Fibroblast of mammary gland (primary cell): Measurements from ENCODE around the gene PRIMPOL.
"Not testable (repeated sequence)": the region's sequence is repeated elsewhere in the genome, so short reads cannot be mapped to it uniquely, and the experiment has no call there.

Experiments used
- DNase-seq: peaks from one replicate; pipeline ENCODE4 v3.0.0-alpha.2; 2010; ENCODE audit warnings: low read depth
- H3K4me3 ChIP-seq: 2 replicates; pipeline ENCODE4 v1.5.1; 2011; ENCODE audit warnings: low read depth, mild to moderate bottlenecking, low read length, moderate library complexity; ENCODE audit not compliant: control insufficient read depth
- CTCF ChIP-seq: conservative IDR thresholded peaks from 2 replicates; pipeline ENCODE4 v1.5.1; 2011; ENCODE audit warnings: low read depth, low read length, inconsistent platforms; ENCODE audit not compliant: control insufficient read depth, insufficient read depth

PRIMPOL gene, protein sequence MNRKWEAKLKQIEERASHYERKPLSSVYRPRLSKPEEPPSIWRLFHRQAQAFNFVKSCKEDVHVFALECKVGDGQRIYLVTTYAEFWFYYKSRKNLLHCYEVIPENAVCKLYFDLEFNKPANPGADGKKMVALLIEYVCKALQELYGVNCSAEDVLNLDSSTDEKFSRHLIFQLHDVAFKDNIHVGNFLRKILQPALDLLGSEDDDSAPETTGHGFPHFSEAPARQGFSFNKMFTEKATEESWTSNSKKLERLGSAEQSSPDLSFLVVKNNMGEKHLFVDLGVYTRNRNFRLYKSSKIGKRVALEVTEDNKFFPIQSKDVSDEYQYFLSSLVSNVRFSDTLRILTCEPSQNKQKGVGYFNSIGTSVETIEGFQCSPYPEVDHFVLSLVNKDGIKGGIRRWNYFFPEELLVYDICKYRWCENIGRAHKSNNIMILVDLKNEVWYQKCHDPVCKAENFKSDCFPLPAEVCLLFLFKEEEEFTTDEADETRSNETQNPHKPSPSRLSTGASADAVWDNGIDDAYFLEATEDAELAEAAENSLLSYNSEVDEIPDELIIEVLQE

GRCh38 chr4:184649026-184649970 is at the start of gene PRIMPOL, which contains the start of gene CASP3:
PRIMPOL (plus strand) TSS chr4:184649738; CDS start chr4:184657141, 7,403 bp downstream.
CASP3 (minus strand) TSS chr4:184649447; CDS start chr4:184638453, 10,994 bp downstream.
- no peak for TF ChIP-seq CTCF

DNA sequence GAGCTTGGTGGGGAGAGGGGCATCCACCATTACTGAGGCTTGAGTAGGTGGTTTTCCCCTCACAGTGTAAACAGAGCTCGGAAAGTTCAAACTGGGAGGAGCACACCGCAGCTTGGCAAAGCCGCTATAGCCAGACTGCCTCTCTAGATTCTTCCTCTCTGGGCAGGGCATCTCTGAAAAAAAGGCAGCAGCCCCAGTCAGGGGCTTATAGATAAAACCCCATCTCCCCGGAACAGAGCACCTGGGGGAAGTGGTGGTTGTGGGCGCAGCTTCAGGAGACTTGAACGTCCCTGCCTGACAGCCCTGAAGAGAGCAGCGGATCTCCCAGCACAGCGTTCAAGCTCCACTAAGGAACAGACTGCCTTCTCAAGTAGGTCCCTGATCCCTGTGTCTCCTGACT is 48.6 kb upstream of the PRIMPOL start:
- DNase-seq = not testable (repeated sequence)

More at GRCh38 chr4:184649026-184649970, at the start of gene PRIMPOL, which contains the start of gene CASP3:
- DNase-seq = peak; percentile 87
- peak within 1 kb of the TSS; percentile 80 for H3K4me3 ChIP-seq

GRCh38 chr4:184602857-184603256 is 46.7 kb upstream of the PRIMPOL start:
- not testable (repeated sequence) for DNase-seq, H3K4me3 ChIP-seq

More for the DNA sequence above, 48.6 kb upstream of the PRIMPOL start:
- H3K4me3 ChIP-seq = not testable (repeated sequence)

DNA sequence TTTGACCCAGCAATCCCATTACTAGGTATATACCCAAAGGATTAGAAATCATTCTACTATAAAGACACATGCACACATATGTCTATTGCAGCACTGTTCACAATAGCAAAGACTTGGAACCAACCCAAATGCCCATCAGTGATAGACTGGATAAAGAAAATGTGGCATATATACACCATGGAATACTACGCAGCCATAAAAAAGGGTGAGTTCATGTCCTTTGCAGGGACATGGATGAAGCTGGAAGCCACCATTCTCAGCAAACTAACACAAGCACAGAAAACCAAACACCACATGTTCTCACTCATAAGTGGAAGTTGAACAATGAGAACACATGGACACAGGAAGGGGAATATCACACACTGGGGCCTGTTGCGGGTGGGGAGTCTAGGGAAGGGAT is 42.1 kb upstream of the PRIMPOL start:
- not testable (repeated sequence) for H3K4me3 ChIP-seq, DNase-seq

DNA sequence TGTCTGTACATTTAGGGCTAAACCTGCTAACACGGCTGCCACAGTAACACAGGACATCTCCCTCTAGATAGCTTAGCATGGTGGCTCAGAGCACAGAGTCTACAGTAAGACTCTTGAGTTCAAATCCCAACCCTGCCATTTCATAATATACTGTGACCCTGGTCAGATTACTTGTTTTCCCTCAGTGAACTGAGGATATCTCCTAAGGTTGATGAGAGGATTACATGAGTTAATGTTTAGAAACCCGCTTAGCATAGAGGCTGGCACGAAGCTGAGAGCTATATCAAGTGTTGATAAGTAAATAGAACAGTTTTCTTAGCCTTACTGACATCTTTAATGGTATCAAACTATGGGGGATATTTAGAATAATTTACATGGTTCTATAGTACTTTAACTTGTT is 37.5 kb upstream of the PRIMPOL start:
- no peak for DNase-seq
- H3K4me3 ChIP-seq = no peak overlapping the region
- no peak for TF ChIP-seq CTCF

GRCh38 chr4:184613405-184613804 is 36.1 kb upstream of the PRIMPOL start:
- TF ChIP-seq CTCF = no peak
- DNase-seq = no peak
- H3K4me3 ChIP-seq = no peak overlapping the region

GRCh38 chr4:184614509-184614908 is 35.0 kb upstream of the PRIMPOL start:
- H3K4me3 ChIP-seq = no peak overlapping the region
- DNase-seq = no peak
- TF ChIP-seq CTCF = no peak

GRCh38 chr4:184616168-184616567 is 33.4 kb upstream of the PRIMPOL start:
- H3K4me3 ChIP-seq, DNase-seq: not testable (repeated sequence)
